GM12873 (cell line): Measurements from ENCODE around the gene CEP192.

Experiments used
- TF ChIP-seq, protein P1 (sequence below): IDR thresholded peaks from 2 replicates; pipeline ENCODE4 v1.5.1; 2012; ENCODE audit warnings: low read depth, mild to moderate bottlenecking, moderate library complexity, low read length, control low read depth; ENCODE audit not compliant: insufficient read depth; ENCODE audit errors: missing control alignments

CEP192 gene

DNA sequence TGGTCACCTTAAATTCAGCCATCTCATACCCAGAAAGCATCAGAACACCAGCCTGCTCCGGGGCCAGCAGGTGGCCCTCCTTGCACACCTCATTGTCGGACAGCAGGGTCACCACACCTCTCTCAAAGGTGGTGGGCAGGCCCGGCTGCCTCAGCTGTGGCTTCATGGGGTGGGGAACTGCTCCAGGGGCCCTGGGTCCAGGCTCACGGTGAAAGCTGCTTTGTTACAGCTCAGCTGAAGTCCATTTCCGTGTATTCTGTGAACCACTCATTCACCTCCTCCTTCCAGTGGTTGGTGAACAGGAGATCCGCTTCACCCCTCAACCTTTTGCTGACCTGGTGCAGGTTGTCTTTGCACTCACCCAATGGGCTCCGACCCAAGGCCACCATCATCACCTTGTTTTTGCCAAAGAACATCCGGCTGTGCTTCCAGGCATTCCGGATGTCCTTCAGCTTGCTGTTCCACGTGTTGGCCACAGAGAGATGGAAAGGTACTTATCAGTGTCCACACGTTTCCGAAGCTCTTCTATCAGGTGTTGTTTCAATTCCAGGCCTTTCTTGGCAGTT, 148.8 kb downstream of the CEP192 start:
- TF ChIP-seq, protein P1, sequence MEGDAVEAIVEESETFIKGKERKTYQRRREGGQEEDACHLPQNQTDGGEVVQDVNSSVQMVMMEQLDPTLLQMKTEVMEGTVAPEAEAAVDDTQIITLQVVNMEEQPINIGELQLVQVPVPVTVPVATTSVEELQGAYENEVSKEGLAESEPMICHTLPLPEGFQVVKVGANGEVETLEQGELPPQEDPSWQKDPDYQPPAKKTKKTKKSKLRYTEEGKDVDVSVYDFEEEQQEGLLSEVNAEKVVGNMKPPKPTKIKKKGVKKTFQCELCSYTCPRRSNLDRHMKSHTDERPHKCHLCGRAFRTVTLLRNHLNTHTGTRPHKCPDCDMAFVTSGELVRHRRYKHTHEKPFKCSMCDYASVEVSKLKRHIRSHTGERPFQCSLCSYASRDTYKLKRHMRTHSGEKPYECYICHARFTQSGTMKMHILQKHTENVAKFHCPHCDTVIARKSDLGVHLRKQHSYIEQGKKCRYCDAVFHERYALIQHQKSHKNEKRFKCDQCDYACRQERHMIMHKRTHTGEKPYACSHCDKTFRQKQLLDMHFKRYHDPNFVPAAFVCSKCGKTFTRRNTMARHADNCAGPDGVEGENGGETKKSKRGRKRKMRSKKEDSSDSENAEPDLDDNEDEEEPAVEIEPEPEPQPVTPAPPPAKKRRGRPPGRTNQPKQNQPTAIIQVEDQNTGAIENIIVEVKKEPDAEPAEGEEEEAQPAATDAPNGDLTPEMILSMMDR: peak; percentile 7

DNA sequence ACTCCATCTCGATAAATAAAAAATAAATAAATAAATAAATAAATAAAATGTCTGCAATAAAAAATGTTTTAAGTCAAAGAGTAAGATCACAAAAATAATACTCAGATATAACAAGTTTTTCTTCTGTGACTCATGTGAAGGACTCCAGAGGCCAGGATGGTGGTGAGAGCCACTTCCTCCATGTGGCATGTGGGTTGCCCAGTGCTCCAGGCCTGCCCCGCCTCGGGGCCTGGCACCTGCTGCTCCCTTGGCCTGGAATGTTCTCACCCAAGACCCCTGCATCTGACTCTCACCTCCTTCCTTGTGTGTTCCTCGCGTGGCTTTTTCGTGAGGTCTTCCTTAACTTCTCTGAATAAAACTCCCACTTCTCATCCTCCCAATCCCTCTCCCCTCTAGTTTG, 150.0 kb downstream of the CEP192 start:
- TF ChIP-seq, protein P1: no peak

DNA sequence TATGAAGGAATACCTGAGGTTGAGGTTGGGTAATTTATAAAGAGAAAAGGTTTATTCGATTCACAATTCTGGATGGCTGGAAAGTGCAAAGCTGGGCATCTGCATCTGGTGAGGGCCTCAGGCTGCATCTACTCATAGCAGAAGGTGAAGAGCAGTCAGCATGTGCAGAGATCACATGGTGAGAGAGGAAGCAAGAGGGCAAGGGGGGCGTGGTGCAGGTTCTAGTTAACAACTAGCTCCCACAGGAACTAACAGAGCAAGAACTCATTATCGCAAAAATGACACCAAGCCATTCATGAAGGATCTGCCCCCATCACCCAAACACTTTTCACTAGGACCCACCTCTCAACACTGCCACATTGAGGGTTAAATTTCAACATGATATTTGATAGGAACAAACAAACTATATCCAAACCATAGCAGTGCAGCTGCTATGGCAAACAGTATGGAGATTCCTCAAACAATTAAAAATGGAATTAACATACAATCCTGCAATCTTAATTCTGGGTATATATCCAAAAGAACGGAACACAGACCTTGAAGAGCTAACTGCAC, 154.6 kb downstream of the CEP192 start:
- TF ChIP-seq, protein P1: no peak

DNA sequence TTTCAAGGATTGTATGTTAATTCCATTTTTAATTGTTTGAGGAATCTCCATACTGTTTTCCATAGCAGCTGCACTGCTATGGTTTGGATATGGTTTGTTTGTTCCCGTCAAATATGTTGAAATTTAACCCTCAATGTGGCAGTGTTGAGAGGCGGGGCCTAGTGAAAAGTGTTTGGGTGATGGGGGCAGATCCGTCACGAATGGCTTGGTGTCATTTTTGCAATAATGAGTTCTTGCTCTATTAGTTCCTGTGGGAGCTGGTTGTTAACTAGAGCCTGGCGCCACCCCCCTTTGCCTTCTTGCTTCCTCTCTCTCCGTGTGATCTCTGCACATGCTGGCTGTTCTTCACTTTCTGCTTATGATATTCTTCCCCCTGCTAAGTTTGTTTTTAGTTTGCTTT, 156.0 kb downstream of the CEP192 start:
- TF ChIP-seq, protein P1: no peak

DNA sequence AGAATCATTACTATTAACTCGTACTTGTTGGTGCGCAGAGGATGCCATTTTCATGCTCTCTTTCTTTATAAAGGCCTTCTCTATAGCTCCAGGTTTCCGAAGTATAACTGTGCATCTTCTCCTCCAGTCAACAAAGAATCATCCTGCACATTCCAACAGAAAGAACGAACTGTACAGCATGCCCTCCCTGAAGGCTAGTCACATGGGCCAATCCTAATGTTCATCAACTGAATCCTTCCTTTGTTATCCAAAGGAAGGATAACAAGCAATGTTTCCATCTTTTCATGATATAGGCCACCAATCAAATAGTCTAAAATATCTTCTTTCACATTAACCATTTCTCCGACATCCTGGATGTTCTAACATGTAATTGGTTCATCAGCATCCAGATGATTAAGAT, 160.5 kb downstream of the CEP192 start:
- TF ChIP-seq, protein P1: no peak

DNA sequence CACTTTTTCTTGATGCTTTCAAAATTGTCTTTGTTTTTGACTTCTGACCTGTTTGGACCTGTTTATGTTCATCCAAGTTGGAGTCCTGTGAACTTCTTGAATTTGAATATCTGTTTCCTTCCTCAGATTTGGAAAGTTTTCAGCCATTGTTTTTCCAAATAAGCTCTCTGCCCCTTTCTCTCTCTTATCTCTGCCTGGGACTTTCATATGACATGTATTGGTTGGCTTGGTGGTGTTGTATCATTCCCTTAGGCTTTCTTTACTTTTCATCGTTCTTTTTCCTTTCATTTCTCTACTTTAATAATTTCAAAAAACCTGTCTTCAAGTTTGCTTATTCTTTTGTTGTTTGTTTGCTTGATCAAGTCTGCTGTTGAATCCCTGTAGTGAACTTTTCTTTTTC, 167.3 kb downstream of the CEP192 start:
- TF ChIP-seq, protein P1: no peak

DNA sequence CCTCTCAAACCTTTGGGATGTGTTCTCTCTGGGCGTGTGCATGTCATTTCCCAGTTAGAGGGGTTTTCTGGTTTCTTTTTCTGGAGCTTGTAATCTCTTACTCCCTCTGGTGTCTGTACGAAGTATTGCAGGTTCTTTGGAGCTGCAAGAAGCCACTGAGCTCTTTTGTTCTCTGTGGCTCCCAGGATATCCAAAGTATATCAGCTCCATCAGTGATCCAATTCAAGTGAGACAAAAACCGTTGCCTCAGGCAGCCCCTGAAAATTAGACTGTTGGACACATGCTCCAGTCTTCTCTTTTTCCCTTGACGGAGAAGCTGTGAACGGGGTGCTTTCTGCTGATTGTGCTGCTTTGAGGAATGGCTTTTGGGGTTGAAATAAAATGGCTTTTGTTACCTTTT, 168.4 kb downstream of the CEP192 start:
- TF ChIP-seq, protein P1: peak; percentile 78
